Purkinje cell (primary cell): ENCODE results near the gene NRCAM. TPM values are rescaled to one million over a fixed set of nuclear protein-coding genes. Genes with fewer than 3 reads are reported as not detected.

Experiments
- polyA plus RNA-seq: library from polyadenylated mRNA; unstranded; fragments of >200 nt; fragmentation: Nextera tagmentation; gene quantifications from 2 replicates; pipeline ENCODE4 v1.2.1, GENCODE V29; 2014

NRCAM gene
- 522 and 550 TPM in 2 replicates for polyA plus RNA-seq

GRCh38 chr7:108455998-108456677, at the start of gene NRCAM:
NRCAM (minus strand) TSS chr7:108456436; CDS start chr7:108240064, 216,372 bp downstream.

GRCh38 chr7:108130261-108130660, 326.0 kb downstream of the NRCAM start, which contains the start of gene LAMB4:
LAMB4 (minus strand) TSS chr7:108130361; CDS start chr7:108123164, 7,197 bp downstream.

Other genes starting within 250 kb of the NRCAM start
- gene PNPLA8, start 69.7 kb upstream of the NRCAM start, polyA plus RNA-seq = 49.3 and 73.1 TPM in 2 replicates
- gene THAP5, start 113.3 kb upstream of the NRCAM start, polyA plus RNA-seq = 34.2 and 41.3 TPM in 2 replicates
- gene DNAJB9, start 113.4 kb upstream of the NRCAM start, polyA plus RNA-seq = 76.3 and 102 TPM in 2 replicates